Measurements from ENCODE around the gene ATP9A.

DNA sequence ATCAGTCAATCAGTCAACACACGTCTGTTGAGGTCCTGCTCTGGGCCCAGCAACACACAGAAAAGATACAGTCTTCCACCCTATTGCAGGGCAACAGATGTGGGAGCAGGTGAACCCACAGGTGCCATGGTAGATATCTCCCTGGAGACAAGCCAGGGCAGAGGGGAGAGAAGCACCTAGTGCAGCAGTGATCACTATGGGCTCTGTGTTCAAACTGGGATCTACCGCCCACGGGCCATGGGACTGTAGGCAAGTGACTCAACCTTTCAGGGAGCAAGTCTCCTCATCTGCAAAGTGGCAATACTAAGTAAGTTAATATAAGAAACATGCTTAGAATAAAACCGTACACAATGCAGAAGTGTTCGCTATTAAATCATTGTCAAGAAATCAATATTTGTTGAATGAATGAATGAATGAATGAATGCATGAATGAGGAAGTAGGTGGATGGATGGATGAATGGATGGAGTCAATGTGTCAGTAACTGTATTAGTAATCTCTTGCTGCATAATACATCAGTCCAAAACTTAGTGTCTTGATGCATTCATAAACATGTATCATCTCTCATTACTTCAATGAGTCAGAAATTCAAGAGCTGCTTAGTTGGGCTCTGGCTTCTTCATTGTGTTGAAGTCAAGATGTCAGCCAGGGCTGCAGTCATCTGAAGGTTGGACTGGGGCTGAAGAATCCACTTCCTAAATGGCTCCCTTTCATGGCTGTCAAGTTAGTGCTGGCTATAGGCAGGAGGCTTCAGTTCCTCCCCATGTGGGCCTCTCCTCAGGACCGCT lies 193.7 kb downstream of the ATP9A start:
- TF ChIP-seq, protein P1, sequence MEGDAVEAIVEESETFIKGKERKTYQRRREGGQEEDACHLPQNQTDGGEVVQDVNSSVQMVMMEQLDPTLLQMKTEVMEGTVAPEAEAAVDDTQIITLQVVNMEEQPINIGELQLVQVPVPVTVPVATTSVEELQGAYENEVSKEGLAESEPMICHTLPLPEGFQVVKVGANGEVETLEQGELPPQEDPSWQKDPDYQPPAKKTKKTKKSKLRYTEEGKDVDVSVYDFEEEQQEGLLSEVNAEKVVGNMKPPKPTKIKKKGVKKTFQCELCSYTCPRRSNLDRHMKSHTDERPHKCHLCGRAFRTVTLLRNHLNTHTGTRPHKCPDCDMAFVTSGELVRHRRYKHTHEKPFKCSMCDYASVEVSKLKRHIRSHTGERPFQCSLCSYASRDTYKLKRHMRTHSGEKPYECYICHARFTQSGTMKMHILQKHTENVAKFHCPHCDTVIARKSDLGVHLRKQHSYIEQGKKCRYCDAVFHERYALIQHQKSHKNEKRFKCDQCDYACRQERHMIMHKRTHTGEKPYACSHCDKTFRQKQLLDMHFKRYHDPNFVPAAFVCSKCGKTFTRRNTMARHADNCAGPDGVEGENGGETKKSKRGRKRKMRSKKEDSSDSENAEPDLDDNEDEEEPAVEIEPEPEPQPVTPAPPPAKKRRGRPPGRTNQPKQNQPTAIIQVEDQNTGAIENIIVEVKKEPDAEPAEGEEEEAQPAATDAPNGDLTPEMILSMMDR (IDR thresholded peaks at IDR 0.05): no peak
- TF ChIP-seq POLR2A (IDR thresholded peaks at IDR 0.05) (no peak), POLR2AphosphoS5 (IDR thresholded peaks at IDR 0.05; ENCODE audit: insufficient read depth in 1 of 2, low read depth in 1 of 2) (no peak)
